ENCODE measurements around the gene LTO1. TPM values are rescaled to one million over a fixed set of nuclear protein-coding genes. Genes with fewer than 3 reads are reported as not detected.

LTO1 gene
- total RNA-seq, 4 donors from 2014 or later, result 12.2 to 18.6 (median 14.1) TPM

DNA sequence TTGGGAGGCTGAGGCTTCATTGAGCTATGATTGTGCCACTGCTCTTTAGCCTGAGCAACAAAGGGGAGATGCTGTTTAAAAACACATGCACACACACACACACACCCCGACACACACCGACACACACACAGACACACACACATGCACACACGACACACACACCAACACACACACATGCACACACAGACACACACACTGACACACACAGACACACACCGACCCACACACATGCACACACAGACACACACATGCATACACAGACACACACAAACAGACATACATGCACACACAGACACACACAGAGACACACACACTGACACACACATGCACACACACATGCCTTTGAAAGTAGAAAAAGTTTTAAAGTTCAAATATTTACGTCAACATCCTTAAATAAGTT is 5.5 kb upstream of the LTO1 start:
- Histone ChIP-seq H3K4me3 (no peak overlapping the region), H3K27ac (replicated peaks in 1 of 4) (no peak overlapping the region), H3K27me3 (peaks cover 0 to 7% (median 0%) of the 10 kb centered on the region in 4 donors), H3K9me3 (no peaks in the 10 kb centered on the region), H3K4me1 (peaks cover 3 to 4% (median 4%) of the 10 kb centered on the region in 4 donors), H3K36me3 (no peaks in the 10 kb centered on the region)
- intact Hi-C loops (cut with DNase I), result loop anchor here (10.0 kb wide), 1 partner anchor 234 kb away; no protein-coding TSS in a partner anchor
- WGBS, result 92% methylated on average over 5 of the region's 5 CpGs
- no peak for DNase-seq (ENCODE audit: extremely low spot score)
- TF ChIP-seq POLR2AphosphoS5 (IDR thresholded peaks at IDR 0.05), result no peak
- no peak for TF ChIP-seq EP300 (IDR thresholded peaks at IDR 0.05)
- TF ChIP-seq POLR2A (IDR thresholded peaks at IDR 0.05; ENCODE audit: low read depth), result no peak
- no peak for TF ChIP-seq CTCF (IDR thresholded peaks at IDR 0.05)

DNA sequence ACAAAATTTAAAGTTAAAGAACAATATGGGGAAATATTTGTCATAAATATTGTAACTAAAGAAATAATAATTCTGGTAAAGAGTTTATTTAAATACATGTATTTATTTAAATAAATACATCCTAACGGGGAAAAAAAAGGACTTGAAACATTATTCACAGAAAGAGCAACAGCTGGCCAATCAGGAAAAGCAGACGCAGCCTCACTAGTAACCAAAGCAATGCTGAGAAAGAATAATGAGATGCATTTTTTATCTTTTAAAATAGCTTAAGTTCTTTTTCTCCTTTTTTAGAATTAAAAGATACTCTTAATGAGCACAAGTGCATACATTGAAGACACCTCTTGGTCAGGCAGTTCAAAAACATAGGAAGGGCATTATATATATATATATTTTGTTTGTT is 2.6 kb upstream of the LTO1 start:
- H3K4me3 ChIP-seq, result no peak overlapping the region
- no peak overlapping the region for H3K27ac ChIP-seq (replicated peaks in 1 of 4)
- peaks cover 0 to 3% (median 2%) of the 10 kb centered on the region in 4 donors for H3K36me3 ChIP-seq
- DNase-seq (ENCODE audit: extremely low spot score), result no peak
- TF ChIP-seq POLR2AphosphoS5 (IDR thresholded peaks at IDR 0.05), result no peak
- TF ChIP-seq POLR2A (IDR thresholded peaks at IDR 0.05; ENCODE audit: low read depth), result no peak
- no peak for TF ChIP-seq CTCF (IDR thresholded peaks at IDR 0.05)
- TF ChIP-seq EP300 (IDR thresholded peaks at IDR 0.05), result no peak
- no peaks in the 10 kb centered on the region for H3K9me3 ChIP-seq
- 52% methylated on average over 2 of the region's 2 CpGs for WGBS
- intact Hi-C loops (cut with DNase I), result no loop called here
- peaks cover 17 to 27% (median 24%) of the 10 kb centered on the region in 4 donors for H3K4me1 ChIP-seq
- H3K27me3 ChIP-seq, result no peaks in the 10 kb centered on the region

- intact Hi-C loops (cut with DNase I), result no loop called here
- TF ChIP-seq CTCF (IDR thresholded peaks at IDR 0.05), result no peak
- no peak for TF ChIP-seq POLR2AphosphoS5 (IDR thresholded peaks at IDR 0.05)
- TF ChIP-seq POLR2A (IDR thresholded peaks at IDR 0.05; ENCODE audit: low read depth), result no peak
- TF ChIP-seq EP300 (IDR thresholded peaks at IDR 0.05), result no peak
- Histone ChIP-seq H3K27me3 (no peaks in the 10 kb centered on the region), H3K27ac (replicated peaks in 1 of 4) (peak overlapping the region; percentile 81 to 87 (median 86)), H3K4me3 (peak overlapping the region; percentile 70 to 94 (median 80)), H3K9me3 (no peaks in the 10 kb centered on the region), H3K36me3 (peaks cover 17 to 32% (median 26%) of the 10 kb centered on the region in 4 donors), H3K4me1 (peaks cover 26 to 43% (median 38%) of the 10 kb centered on the region in 4 donors)
- WGBS, result 2% methylated on average over 7 of the region's 18 CpGs
- no peak for DNase-seq (ENCODE audit: extremely low spot score)
Observed at GRCh38 chr11:69674267-69674885, 777 bp downstream of the LTO1 start.

- H3K27ac ChIP-seq (replicated peaks in 1 of 4), result no peak overlapping the region
- WGBS, result 84% methylated on average over 3 of the region's 10 CpGs
- intact Hi-C loops (cut with DNase I), result no loop called here
- no peaks in the 10 kb centered on the region for H3K9me3 ChIP-seq
- no peaks in the 10 kb centered on the region for H3K27me3 ChIP-seq
- DNase-seq (ENCODE audit: extremely low spot score), result no peak
- peaks cover 32 to 55% (median 49%) of the 10 kb centered on the region in 4 donors for H3K36me3 ChIP-seq
- TF ChIP-seq CTCF (IDR thresholded peaks at IDR 0.05), result no peak
- no peak for TF ChIP-seq POLR2A (IDR thresholded peaks at IDR 0.05; ENCODE audit: low read depth)
- TF ChIP-seq EP300 (IDR thresholded peaks at IDR 0.05), result no peak
- no peak for TF ChIP-seq POLR2AphosphoS5 (IDR thresholded peaks at IDR 0.05)
- H3K4me1 ChIP-seq, result peaks cover 26 to 43% (median 38%) of the 10 kb centered on the region in 4 donors
- H3K4me3 ChIP-seq, result no peak overlapping the region
Observed at GRCh38 chr11:69671734-69672465, 3.3 kb downstream of the LTO1 start.
